HEK293T (cell line): ENCODE measurements around the gene SCAF4.

Experiments
- LEF1 ChIP-seq: fragments of 450-650 bp; IDR thresholded peaks from 2 replicates; pipeline ENCODE4 v1.6.1; 2017; ENCODE audit warnings: mild to moderate bottlenecking, borderline replicate concordance
- NFRKB ChIP-seq: fragments of 450-650 bp; IDR thresholded peaks from 2 replicates; pipeline ENCODE4 v1.6.1; 2016; ENCODE audit warnings: mild to moderate bottlenecking, moderate library complexity
- PKNOX1 ChIP-seq: fragments of 450-650 bp; IDR thresholded peaks from 2 replicates; pipeline ENCODE4 v1.6.1; 2016

GRCh38 chr21:31667639-31668038 is 64.3 kb downstream of the SCAF4 start:
- TF ChIP-seq LEF1 (no peak), PKNOX1 (no peak), NFRKB (no peak)
